CD14-positive monocyte (primary cell): ENCODE data around the gene CDH5. TPM values are rescaled to one million over a fixed set of nuclear protein-coding genes. Genes with fewer than 3 reads are reported as not detected.

Experiments
- DNase-seq, 3 donors: peaks; one replicate each; pipeline ENCODE4 v3.0.0-alpha.2; 2011 to 2022
- H2AFZ ChIP-seq: 2 replicates; pipeline ENCODE4 v1.6.0; 2012; ENCODE audit warnings: mild to moderate bottlenecking, low read depth, low read length, inconsistent platforms; ENCODE audit not compliant: insufficient read depth, poor library complexity, severe bottlenecking
- H3K27ac ChIP-seq, 2 donors: 1 replicate in 1 of 2; 2 replicates in 1 of 2; pipeline ENCODE4 v1.5.1; 2012 to 2013; ENCODE audit warnings: low read length in 2 of 2, control low read depth in 1 of 2, inconsistent platforms in 1 of 2, low read depth in 1 of 2, mild to moderate bottlenecking in 1 of 2
- H3K27me3 ChIP-seq, 2 donors: one replicate each; pipeline versions ENCODE4 v1.6.0 to v1.6.1; 2011 to 2013; ENCODE audit warnings: low read length in 2 of 2; ENCODE audit not compliant: control insufficient read depth in 2 of 2, insufficient read depth in 2 of 2
- H3K36me3 ChIP-seq, 2 donors: replicated peaks in 1 of 2; 1 replicate in 1 of 2; 2 replicates in 1 of 2; pipeline versions ENCODE4 v1.5.1 to v1.6.1; 2012 to 2013; ENCODE audit warnings: low read length in 2 of 2, control low read depth in 1 of 2, inconsistent platforms in 1 of 2, mild to moderate bottlenecking in 1 of 2; ENCODE audit not compliant: insufficient read depth in 2 of 2, control insufficient read depth in 1 of 2
- H3K4me1 ChIP-seq, 2 donors: 1 replicate in 1 of 2; 2 replicates in 1 of 2; pipeline versions ENCODE4 v1.5.1 to v1.6.1; 2012 to 2013; ENCODE audit warnings: low read length in 2 of 2, control low read depth in 1 of 2, inconsistent platforms in 1 of 2, mild to moderate bottlenecking in 1 of 2, moderate library complexity in 1 of 2; ENCODE audit not compliant: insufficient read depth in 2 of 2, control insufficient read depth in 1 of 2
- H3K4me2 ChIP-seq: replicated peaks from 2 replicates; pipeline ENCODE3; 2012; ENCODE audit warnings: low read length, moderate library complexity, mild to moderate bottlenecking; ENCODE audit not compliant: poor library complexity, severe bottlenecking; ENCODE audit errors: extremely low read depth
- H3K4me3 ChIP-seq, 3 experiments: fragments of 200-600 bp in 1 of 3; sonication (generic) in 1 of 3; replicated peaks in 1 of 3; 1 replicate in 2 of 3; 2 replicates in 1 of 3; pipeline ENCODE4 v1.5.1; 2011 to 2013; ENCODE audit warnings: low read length in 3 of 3, mild to moderate bottlenecking in 3 of 3, control low read depth in 2 of 3, low read depth in 2 of 3, inconsistent platforms in 1 of 3, moderate library complexity in 1 of 3
- H3K79me2 ChIP-seq: 2 replicates; pipeline ENCODE4 v1.6.0; 2012; ENCODE audit warnings: mild to moderate bottlenecking, control low read depth, inconsistent platforms, low read length, moderate library complexity; ENCODE audit not compliant: insufficient read depth
- H3K9ac ChIP-seq: 2 replicates; pipeline ENCODE4 v1.6.0; 2017; ENCODE audit warnings: low read length, mild to moderate bottlenecking; ENCODE audit not compliant: insufficient read depth, poor library complexity, severe bottlenecking
- H3K9me3 ChIP-seq, 2 donors: replicated peaks in 1 of 2; 1 replicate in 1 of 2; 2 replicates in 1 of 2; pipeline versions ENCODE4 v1.5.1 to v1.6.1; 2012 to 2013; ENCODE audit warnings: low read length in 2 of 2, control low read depth in 1 of 2; ENCODE audit not compliant: control insufficient read depth in 1 of 2, insufficient read depth in 1 of 2
- H4K20me1 ChIP-seq: 2 replicates; pipeline ENCODE4 v1.6.0; 2012; ENCODE audit warnings: mild to moderate bottlenecking, low read length, control low read depth, moderate library complexity; ENCODE audit not compliant: insufficient read depth
- H3K27ac Mint-ChIP-seq, 7 donors: one replicate each; pipeline ENCODE4 v1.8.0; 2020; ENCODE audit warnings: mild to moderate bottlenecking in 7 of 7, mixed read lengths in 7 of 7, moderate library complexity in 6 of 7, inconsistent platforms in 2 of 7
- H3K27me3 Mint-ChIP-seq, 3 donors: one replicate each; pipeline ENCODE4 v1.8.0; 2021 to 2022; ENCODE audit warnings: low read depth in 3 of 3, mild to moderate bottlenecking in 3 of 3, mixed read lengths in 3 of 3, moderate library complexity in 3 of 3, inconsistent platforms in 1 of 3
- H3K36me3 Mint-ChIP-seq, 2 donors: one replicate each; pipeline ENCODE4 v1.8.0; 2020; ENCODE audit warnings: mixed read lengths in 2 of 2, inconsistent platforms in 1 of 2, mild to moderate bottlenecking in 1 of 2
- H3K4me1 Mint-ChIP-seq: one replicate; pipeline ENCODE4 v1.8.0; 2020; ENCODE audit warnings: mild to moderate bottlenecking, mixed read lengths
- H3K4me3 Mint-ChIP-seq, 2 donors: one replicate each; pipeline ENCODE4 v1.8.0; 2020; ENCODE audit warnings: mild to moderate bottlenecking in 2 of 2, mixed read lengths in 2 of 2, moderate library complexity in 1 of 2
- H3K9me3 Mint-ChIP-seq, 7 donors: one replicate each; pipeline ENCODE4 v1.8.0; 2020 to 2022; ENCODE audit warnings: mixed read lengths in 7 of 7, mild to moderate bottlenecking in 6 of 7, moderate library complexity in 6 of 7, inconsistent platforms in 2 of 7
- WGBS: methylation state at CpG from one replicate; pipeline ENCODE4 v1.1.5; 2013; ENCODE audit warnings: missing lambda C conversion rate; ENCODE audit not compliant: insufficient coverage; 5-methylcytosine and 5-hydroxymethylcytosine counted together
- intact Hi-C, 2 donors: fragments of 100-400 bp; cut with micrococcal nuclease; formaldehyde crosslinking; loops; one replicate each; pipeline versions ENCODE4 v1.15.0 to v1.15.1; 2023
- polyA plus RNA-seq, 3 donors: library from polyadenylated mRNA; depleted of rRNA in 1 of 3; unstranded in 2 of 3; stranded (reverse) in 1 of 3; fragments of 300-500 nt in 2 of 3; fragments of >200 nt in 1 of 3; fragmentation: Illumina TruSeq in 2 of 3; gene quantifications; 1 replicate in 2 of 3; 2 replicates in 1 of 3; pipeline ENCODE4 v1.2.3, GENCODE V29; 2012 to 2021
- TF ChIP-seq, protein P1 (sequence below): fragments of 200-600 bp; IDR thresholded peaks from one replicate; pipeline ENCODE4 v1.8.0; 2022; ENCODE audit warnings: antibody characterized with exemption, mild to moderate bottlenecking

The CDH5 gene
- polyA plus RNA-seq, 3 donors: 0.12 to 0.22 TPM; not detected in 1

DNA sequence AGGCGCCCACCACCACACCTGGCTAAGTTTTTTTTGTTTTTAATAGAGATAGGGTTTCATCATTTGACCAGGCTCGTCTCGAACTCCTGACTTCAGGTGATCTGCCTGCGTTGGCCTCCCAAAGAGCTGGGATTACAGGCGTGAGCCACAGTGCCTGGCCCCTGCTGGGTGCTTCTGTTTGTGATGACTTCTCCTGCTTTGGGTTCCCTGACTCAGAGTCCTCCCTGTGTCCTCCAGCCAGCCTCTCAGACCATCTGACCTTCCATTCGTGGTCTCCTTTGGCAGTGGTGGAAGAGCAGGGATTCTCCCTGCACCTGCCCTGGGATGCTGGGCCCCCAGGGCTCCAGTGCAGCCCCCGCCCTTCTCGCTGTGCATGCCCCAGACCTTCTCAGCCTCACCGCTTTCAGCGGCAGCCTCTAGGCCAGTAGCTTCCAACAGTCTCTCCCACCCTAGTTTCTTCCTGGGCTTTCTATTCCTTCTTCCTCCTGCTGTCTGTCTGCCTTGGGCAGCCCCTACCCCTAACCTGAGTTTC, 73.8 kb downstream of the CDH5 start:
- Histone ChIP-seq H2AFZ (no peak overlapping the region), H3K4me1 (no peaks in the 10 kb centered on the region), H3K4me3 (no peak overlapping the region), H3K9ac (no peak overlapping the region), H4K20me1 (no peaks in the 10 kb centered on the region), H3K36me3 (no peaks in the 10 kb centered on the region), H3K9me3 (no peaks in the 10 kb centered on the region), H3K27me3 (peaks cover 0 to 2% of the 10 kb centered on the region in 2 donors), H3K27ac (no peak overlapping the region), H3K4me2 (no peak overlapping the region), H3K79me2 (no peaks in the 10 kb centered on the region)
- no peaks in the 10 kb centered on the region for H3K9me3 Mint-ChIP-seq
- TF ChIP-seq, protein P1, sequence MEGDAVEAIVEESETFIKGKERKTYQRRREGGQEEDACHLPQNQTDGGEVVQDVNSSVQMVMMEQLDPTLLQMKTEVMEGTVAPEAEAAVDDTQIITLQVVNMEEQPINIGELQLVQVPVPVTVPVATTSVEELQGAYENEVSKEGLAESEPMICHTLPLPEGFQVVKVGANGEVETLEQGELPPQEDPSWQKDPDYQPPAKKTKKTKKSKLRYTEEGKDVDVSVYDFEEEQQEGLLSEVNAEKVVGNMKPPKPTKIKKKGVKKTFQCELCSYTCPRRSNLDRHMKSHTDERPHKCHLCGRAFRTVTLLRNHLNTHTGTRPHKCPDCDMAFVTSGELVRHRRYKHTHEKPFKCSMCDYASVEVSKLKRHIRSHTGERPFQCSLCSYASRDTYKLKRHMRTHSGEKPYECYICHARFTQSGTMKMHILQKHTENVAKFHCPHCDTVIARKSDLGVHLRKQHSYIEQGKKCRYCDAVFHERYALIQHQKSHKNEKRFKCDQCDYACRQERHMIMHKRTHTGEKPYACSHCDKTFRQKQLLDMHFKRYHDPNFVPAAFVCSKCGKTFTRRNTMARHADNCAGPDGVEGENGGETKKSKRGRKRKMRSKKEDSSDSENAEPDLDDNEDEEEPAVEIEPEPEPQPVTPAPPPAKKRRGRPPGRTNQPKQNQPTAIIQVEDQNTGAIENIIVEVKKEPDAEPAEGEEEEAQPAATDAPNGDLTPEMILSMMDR: no peak
- H3K27ac Mint-ChIP-seq: peak overlapping the region in 1 of 7 donors; percentile 17
- WGBS: 93% methylated on average over 9 of the region's 10 CpGs
- DNase-seq: no peak
- no peak overlapping the region for H3K4me3 Mint-ChIP-seq
- intact Hi-C loops: no loop called here
- H3K27me3 Mint-ChIP-seq: peaks cover 16 to 29% (median 28%) of the 10 kb centered on the region in 3 donors
- no peaks in the 10 kb centered on the region for H3K4me1 Mint-ChIP-seq
- no peaks in the 10 kb centered on the region for H3K36me3 Mint-ChIP-seq

DNA sequence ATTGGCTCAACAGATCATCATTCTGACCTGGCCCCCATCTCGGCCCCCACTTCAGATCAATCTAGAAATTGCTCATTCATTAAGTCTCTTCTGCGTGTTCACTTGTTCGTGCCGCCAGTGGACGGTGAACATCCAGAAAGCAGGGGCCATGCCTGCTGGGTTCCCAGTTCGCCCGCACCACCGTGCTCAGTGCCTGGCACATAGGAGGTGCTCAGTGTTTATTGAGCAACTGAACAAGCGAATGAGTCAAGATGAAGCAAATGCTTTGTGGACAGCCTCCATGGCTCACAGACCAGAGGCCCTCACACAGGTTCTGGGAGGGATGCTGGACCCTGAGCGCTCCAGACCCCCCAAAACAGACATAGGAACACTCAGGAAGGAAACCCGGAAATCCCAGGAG, 74.5 kb downstream of the CDH5 start:
- no peaks in the 10 kb centered on the region for H4K20me1 ChIP-seq
- no peak overlapping the region for H3K9ac ChIP-seq
- no peaks in the 10 kb centered on the region for H3K9me3 Mint-ChIP-seq
- H3K27ac Mint-ChIP-seq: no peak overlapping the region
- H3K27me3 Mint-ChIP-seq: peaks cover 17 to 32% (median 28%) of the 10 kb centered on the region in 3 donors
- peaks cover 0 to 2% of the 10 kb centered on the region in 2 donors for H3K27me3 ChIP-seq
- H3K36me3 ChIP-seq: no peaks in the 10 kb centered on the region
- no peaks in the 10 kb centered on the region for H3K4me1 Mint-ChIP-seq
- WGBS: 94% methylated on average over 10 of the region's 11 CpGs
- no peaks in the 10 kb centered on the region for H3K4me1 ChIP-seq
- no peak overlapping the region for H3K4me3 ChIP-seq
- no peaks in the 10 kb centered on the region for H3K36me3 Mint-ChIP-seq
- H3K27ac ChIP-seq: no peak overlapping the region
- H3K4me2 ChIP-seq: no peak overlapping the region
- TF ChIP-seq, protein P1: no peak
- H3K9me3 ChIP-seq: no peaks in the 10 kb centered on the region
- intact Hi-C loops: no loop called here
- H3K4me3 Mint-ChIP-seq: peak overlapping the region in 1 of 2 donors; percentile 17
- H3K79me2 ChIP-seq: no peaks in the 10 kb centered on the region
- no peak for DNase-seq
- H2AFZ ChIP-seq: no peak overlapping the region
